Measurements from ENCODE around the gene NR6A1. TPM values are rescaled to one million over a fixed set of nuclear protein-coding genes. Genes with fewer than 3 reads are reported as not detected.

Gene NR6A1
- total and polyA plus RNA-seq, 2 of the 13 experiments (the other 11 are each of a cell fraction or from before 2014, with no cell fraction given): 28.1 to 31.5 TPM

DNA sequence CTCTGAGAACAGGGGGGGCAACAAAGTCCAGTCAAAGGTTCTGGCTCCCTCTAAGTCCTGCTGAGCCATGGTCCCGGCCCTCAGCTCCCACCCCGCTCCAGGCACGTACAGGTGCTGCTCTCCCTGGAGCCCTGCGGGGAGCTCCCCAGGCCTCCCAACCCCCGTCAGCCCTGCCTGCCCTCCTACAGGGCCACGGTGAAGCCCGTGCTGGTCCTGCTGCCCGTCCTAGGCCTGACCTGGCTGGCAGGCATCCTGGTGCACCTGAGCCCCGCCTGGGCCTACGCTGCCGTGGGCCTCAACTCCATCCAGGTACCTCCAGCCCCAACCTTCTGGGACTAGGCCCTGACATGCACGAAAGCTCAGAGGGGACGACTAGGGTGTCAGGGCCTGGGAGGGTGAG lies 300.8 kb downstream of the NR6A1 start:
- H4K20me1 ChIP-seq (ENCODE audit: insufficient read depth, low read length): no peaks in the 10 kb centered on the region
- peaks cover 19 to 81% of the 10 kb centered on the region in 2 experiments for H3K27me3 ChIP-seq (ENCODE audit: control insufficient read depth in 1 of 2, insufficient read depth in 2 of 2, low read length in 2 of 2)
- H3K27ac ChIP-seq (ENCODE audit: extremely low read length, insufficient read depth, low read length): no peak overlapping the region
- H3K4me3 ChIP-seq (replicated peaks in 1 of 3; ENCODE audit: insufficient read depth in 1 of 3, low read depth in 2 of 3, low read length in 3 of 3): no peak overlapping the region
- no peaks in the 10 kb centered on the region for H3K9me3 ChIP-seq (ENCODE audit: low read length)
- no peak overlapping the region for H2AFZ ChIP-seq (ENCODE audit: low read length)
- no TSS peak for BruUV-seq (replicated peaks)
- no peak for DNase-seq (ENCODE audit: low spot score)
- TF ChIP-seq SAP130 (CRISPR knock-in tag; IDR thresholded peaks at IDR 0.05; ENCODE audit: low read depth) (no peak), DDIT3 (CRISPR knock-in tag; IDR thresholded peaks at IDR 0.05) (no peak), EP300 (IDR thresholded peaks at IDR 0.05; ENCODE audit: low read depth in 2 of 2, low read length in 2 of 2) (no peak), EP300 (CRISPR knock-in tag; IDR thresholded peaks at IDR 0.05; ENCODE audit: borderline replicate concordance) (no peak), ZNF816 (CRISPR knock-in tag; IDR thresholded peaks at IDR 0.05; ENCODE audit: borderline replicate concordance) (no peak)
- no peak overlapping the region for H3K4me2 ChIP-seq (ENCODE audit: low read depth, low read length)
- no peaks in the 10 kb centered on the region for H3K79me2 ChIP-seq (ENCODE audit: insufficient read depth, low read length)
- H3K9ac ChIP-seq (ENCODE audit: insufficient read depth, low read depth, low read length): no peak overlapping the region
- ChIA-PET POLR2A (no interaction called here), CTCF (ENCODE audit: low intra/inter-chr PET ratio, low total read pairs) (no interaction called here)
- in situ Hi-C loops (cut with HindIII; ENCODE audit: extremely low pct_ligation_motif_present, low pct_unique_long_range_greater_than_20kb): no loop called here
- peaks cover 17% of the 10 kb centered on the region for H3K4me1 ChIP-seq (ENCODE audit: insufficient read depth, low read length)
- no peaks in the 10 kb centered on the region for H3K36me3 ChIP-seq (replicated peaks in 1 of 2; ENCODE audit: control insufficient read depth in 1 of 2, insufficient read depth in 2 of 2, low read length in 2 of 2)
- intact Hi-C loops (cut with micrococcal nuclease; ENCODE audit: unreplicated experiment): no loop called here
- 40% methylated on average over 2 of the region's 13 CpGs for WGBS (ENCODE audit: low lambda C conversion rate)
- FAIRE-seq: no peak
- ATAC-seq: no peak; the same call in 2 of the 3 replicates

GRCh38 chr9:124469011-124469832 lies 301.9 kb downstream of the NR6A1 start:
- H4K20me1 ChIP-seq (ENCODE audit: insufficient read depth, low read length): no peaks in the 10 kb centered on the region
- H3K9ac ChIP-seq (ENCODE audit: insufficient read depth, low read depth, low read length): no peak overlapping the region
- intact Hi-C loops (cut with micrococcal nuclease; ENCODE audit: unreplicated experiment): no loop called here
- no peaks in the 10 kb centered on the region for H3K79me2 ChIP-seq (ENCODE audit: insufficient read depth, low read length)
- ATAC-seq (no peak), FAIRE-seq (no peak), DNase-seq (ENCODE audit: low spot score) (no peak)
- H3K27me3 ChIP-seq (ENCODE audit: control insufficient read depth in 1 of 2, insufficient read depth in 2 of 2, low read length in 2 of 2): peaks cover 19 to 79% of the 10 kb centered on the region in 2 experiments
- 31% methylated on average over 11 of the region's 28 CpGs for WGBS (ENCODE audit: low lambda C conversion rate)
- H3K9me3 ChIP-seq (ENCODE audit: low read length): no peaks in the 10 kb centered on the region
- CTCF ChIA-PET (ENCODE audit: low intra/inter-chr PET ratio, low total read pairs): no interaction called here
- BruUV-seq (replicated peaks): no TSS peak
- POLR2A ChIA-PET: no interaction called here
- H3K4me1 ChIP-seq (ENCODE audit: insufficient read depth, low read length): peaks cover 11% of the 10 kb centered on the region; the same call in 1 of the 2 replicates
- H3K27ac ChIP-seq (ENCODE audit: extremely low read length, insufficient read depth, low read length): no peak overlapping the region
- H3K36me3 ChIP-seq (replicated peaks in 1 of 2; ENCODE audit: control insufficient read depth in 1 of 2, insufficient read depth in 2 of 2, low read length in 2 of 2): no peaks in the 10 kb centered on the region
- no peak overlapping the region for H2AFZ ChIP-seq (ENCODE audit: low read length)
- no peak overlapping the region for H3K4me2 ChIP-seq (ENCODE audit: low read depth, low read length)
- H3K4me3 ChIP-seq (replicated peaks in 1 of 3; ENCODE audit: insufficient read depth in 1 of 3, low read depth in 2 of 3, low read length in 3 of 3): no peak overlapping the region
- in situ Hi-C loops (cut with HindIII; ENCODE audit: extremely low pct_ligation_motif_present, low pct_unique_long_range_greater_than_20kb): no loop called here
- TF ChIP-seq, protein P1, sequence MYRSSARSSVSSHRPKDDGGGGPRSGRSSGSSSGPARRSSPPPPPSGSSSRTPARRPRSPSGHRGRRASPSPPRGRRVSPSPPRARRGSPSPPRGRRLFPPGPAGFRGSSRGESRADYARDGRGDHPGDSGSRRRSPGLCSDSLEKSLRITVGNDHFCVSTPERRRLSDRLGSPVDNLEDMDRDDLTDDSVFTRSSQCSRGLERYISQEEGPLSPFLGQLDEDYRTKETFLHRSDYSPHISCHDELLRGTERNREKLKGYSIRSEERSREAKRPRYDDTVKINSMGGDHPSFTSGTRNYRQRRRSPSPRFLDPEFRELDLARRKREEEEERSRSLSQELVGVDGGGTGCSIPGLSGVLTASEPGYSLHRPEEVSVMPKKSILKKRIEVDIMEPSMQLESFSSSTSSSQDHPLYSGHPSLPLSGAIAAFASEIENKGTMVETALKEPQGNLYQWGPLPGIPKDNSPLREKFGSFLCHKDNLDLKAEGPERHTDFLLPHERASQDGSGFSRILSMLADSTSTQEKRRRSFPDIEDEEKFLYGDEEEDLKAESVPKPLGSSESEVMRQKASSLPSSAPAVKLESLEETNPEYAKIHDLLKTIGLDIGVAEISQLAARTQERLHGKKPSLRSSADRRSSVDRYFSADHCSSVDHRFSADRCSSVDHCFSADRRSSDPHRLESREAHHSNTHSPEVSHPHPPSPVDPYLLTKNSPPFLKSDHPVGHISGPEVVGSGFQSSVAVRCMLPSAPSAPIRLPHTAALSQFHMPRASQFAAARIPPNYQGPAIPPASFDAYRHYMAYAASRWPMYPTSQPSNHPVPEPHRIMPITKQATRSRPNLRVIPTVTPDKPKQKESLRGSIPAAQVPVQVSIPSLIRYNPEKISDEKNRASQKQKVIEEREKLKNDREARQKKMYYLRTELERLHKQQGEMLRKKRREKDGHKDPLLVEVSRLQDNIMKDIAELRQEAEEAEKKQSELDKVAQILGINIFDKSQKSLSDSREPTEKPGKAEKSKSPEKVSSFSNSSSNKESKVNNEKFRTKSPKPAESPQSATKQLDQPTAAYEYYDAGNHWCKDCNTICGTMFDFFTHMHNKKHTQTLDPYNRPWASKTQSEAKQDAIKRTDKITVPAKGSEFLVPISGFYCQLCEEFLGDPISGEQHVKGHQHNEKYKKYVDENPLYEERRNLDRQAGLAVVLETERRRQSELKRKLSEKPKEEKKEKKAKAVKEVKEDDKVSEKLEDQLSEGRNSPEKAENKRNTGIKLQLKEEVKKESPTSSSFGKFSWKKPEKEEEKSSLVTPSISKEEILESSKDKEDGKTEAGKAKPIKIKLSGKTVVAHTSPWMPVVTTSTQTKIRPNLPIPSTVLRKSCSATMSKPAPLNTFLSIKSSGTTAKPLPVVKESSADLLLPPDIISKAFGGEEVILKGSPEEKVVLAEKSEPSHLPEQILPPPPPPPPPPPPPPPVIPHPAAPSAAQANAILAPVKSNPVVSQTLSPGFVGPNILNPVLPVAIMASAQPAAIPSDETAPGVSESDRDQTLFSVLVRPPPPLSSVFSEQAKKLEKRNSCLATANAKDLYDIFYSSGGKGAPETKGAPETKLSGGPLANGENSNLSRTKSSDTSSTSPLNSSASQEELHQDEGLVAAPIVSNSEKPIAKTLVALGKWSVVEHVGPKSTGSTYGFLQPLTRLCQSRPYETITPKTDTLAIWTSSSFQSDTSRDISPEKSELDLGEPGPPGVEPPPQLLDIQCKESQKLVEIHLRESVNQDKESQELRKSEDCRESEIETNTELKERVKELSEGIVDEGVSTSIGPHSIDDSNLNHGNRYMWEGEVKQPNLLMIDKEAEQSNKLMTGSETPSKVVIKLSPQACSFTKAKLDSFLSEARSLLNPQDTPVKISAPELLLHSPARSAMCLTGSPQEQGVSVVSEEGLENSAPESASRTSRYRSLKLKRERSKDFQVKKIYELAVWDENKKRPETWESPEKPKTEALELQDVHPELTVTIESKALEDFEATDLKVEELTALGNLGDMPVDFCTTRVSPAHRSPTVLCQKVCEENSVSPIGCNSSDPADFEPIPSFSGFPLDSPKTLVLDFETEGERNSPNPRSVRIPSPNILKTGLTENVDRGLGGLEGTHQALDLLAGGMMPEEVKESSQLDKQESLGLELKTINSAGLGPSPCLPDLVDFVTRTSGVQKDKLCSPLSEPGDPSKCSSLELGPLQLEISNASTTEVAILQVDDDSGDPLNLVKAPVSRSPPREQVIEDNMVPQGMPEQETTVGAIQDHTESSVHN (CRISPR knock-in tag; IDR thresholded peaks at IDR 0.05): no peak
